Spleen (tissue), 11 donors: ENCODE results near the gene DOCK2. TPM values are rescaled to one million over a fixed set of nuclear protein-coding genes. Genes with fewer than 3 reads are reported as not detected.

Source experiments
- DNase-seq: peaks from one replicate; pipeline ENCODE4 v3.0.0-alpha.2; 2020
- H3K27ac ChIP-seq, 8 donors: fragments of 200-600 bp; sonication (generic) in 7 of 8; 1 replicate in 4 of 8; 2 replicates in 4 of 8; pipeline versions ENCODE4 v1.5.0 to v1.8.0; 2016 to 2021; ENCODE audit warnings: inconsistent platforms in 4 of 8, mild to moderate bottlenecking in 4 of 8, moderate library complexity in 1 of 8
- H3K27me3 ChIP-seq, 7 donors: fragments of 200-600 bp; sonication (generic) in 6 of 7; replicated peaks in 1 of 7; 1 replicate in 4 of 7; 2 replicates in 3 of 7; pipeline versions ENCODE4 v1.5.0 to v1.8.0; 2016 to 2021; ENCODE audit warnings: inconsistent platforms in 3 of 7, mild to moderate bottlenecking in 1 of 7
- H3K36me3 ChIP-seq, 6 donors: fragments of 200-600 bp; sonication (generic) in 5 of 6; 1 replicate in 4 of 6; 2 replicates in 2 of 6; pipeline versions ENCODE4 v1.5.0 to v1.8.0; 2016 to 2021; ENCODE audit warnings: inconsistent platforms in 2 of 6
- H3K4me1 ChIP-seq, 6 donors: fragments of 200-600 bp; sonication (generic) in 5 of 6; 1 replicate in 3 of 6; 2 replicates in 3 of 6; pipeline versions ENCODE4 v1.5.0 to v1.8.0; 2016 to 2021; ENCODE audit warnings: inconsistent platforms in 3 of 6
- H3K4me3 ChIP-seq, 8 donors: fragments of 200-600 bp; sonication (generic) in 7 of 8; 1 replicate in 4 of 8; 2 replicates in 4 of 8; pipeline versions ENCODE4 v1.5.0 to v1.8.0; 2016 to 2021; ENCODE audit warnings: inconsistent platforms in 4 of 8, mild to moderate bottlenecking in 4 of 8, moderate library complexity in 2 of 8
- H3K9me3 ChIP-seq, 8 donors: fragments of 200-600 bp; sonication (generic) in 7 of 8; 1 replicate in 4 of 8; 2 replicates in 4 of 8; pipeline versions ENCODE4 v1.5.0 to v1.8.0; 2016 to 2021; ENCODE audit warnings: inconsistent platforms in 4 of 8
- CTCF ChIP-seq, 11 experiments: fragments of 200-600 bp in 7 of 11; fragments of 450-650 bp in 4 of 11; sonication (generic) in 4 of 11; IDR thresholded peaks in 8 of 11; conservative IDR thresholded peaks in 3 of 11; 1 replicate in 7 of 11; 2 replicates in 4 of 11; pipeline versions ENCODE4 v1.4.0 to v1.8.0; 2016 to 2021; ENCODE audit warnings: antibody characterized with exemption in 11 of 11, inconsistent platforms in 4 of 11, mild to moderate bottlenecking in 1 of 11
- POLR2A ChIP-seq, 3 donors: fragments of 450-650 bp; IDR thresholded peaks; one replicate each; pipeline ENCODE4 v1.5.1; 2017; ENCODE audit warnings: antibody characterized with exemption in 3 of 3, mild to moderate bottlenecking in 1 of 3
- POLR2AphosphoS5 ChIP-seq, 3 donors: sonication (generic); formaldehyde crosslinking; IDR thresholded peaks; one replicate each; pipeline ENCODE4 v1.5.1; 2017; ENCODE audit warnings: antibody characterized with exemption in 3 of 3
- WGBS, 5 donors: extraction: QIAGEN DNeasy Blood & Tissue Kit in 3 of 5; methylation state at CpG; one replicate each; pipeline versions ENCODE4 v1.1.5 to v1.1.7; 2013 to 2018; 5-methylcytosine and 5-hydroxymethylcytosine counted together
- intact Hi-C: fragments of 100-400 bp; cut with DNase I; formaldehyde crosslinking; loops from one replicate; pipeline ENCODE4 v1.15.0; 2023; ENCODE audit warnings: low total_unique reads
- polyA plus RNA-seq, 3 donors: library from polyadenylated mRNA; stranded (reverse); fragments of 200-250 nt; gene quantifications; one replicate each; pipeline ENCODE4 v1.2.1, GENCODE V29; 2013
- total RNA-seq, 7 donors: library from RNA; depleted of rRNA in 3 of 7; stranded (reverse); fragments of >200 nt in 3 of 7; fragmentation: NEBNext Ultra II Directional in 4 of 7; extraction: Animal tissue kit (Norgen Biotek cat#: 25700) in 4 of 7; gene quantifications; one replicate each; pipeline versions ENCODE4 v1.1.0 to v1.2.1, GENCODE V29; 2016 to 2021
- donor health status: healthy with polysubstance abuse.
- donor health status: DM: no; HTN: no; CAD: no; lungs with moderate emphysema.
- donor health status: DM: no; HTN: no; CAD: no.
- donor health status: Bipolar disorder and iron deficiency.
- donor health status: healthy.
- donor health status: DM: no; HTN: no; CAD: no.
- donor health status: DM: yes; HTN: yes; CAD: no.

Gene DOCK2
- total and polyA plus RNA-seq, 10 donors, result 30.6 to 321 (median 198) TPM

GRCh38 chr5:169696621-169697510 lies 59.8 kb downstream of the DOCK2 start:
- TF ChIP-seq POLR2AphosphoS5 (IDR thresholded peaks at IDR 0.05) (no peak), POLR2A (IDR thresholded peaks at IDR 0.05) (no peak), CTCF (IDR thresholded peaks at IDR 0.05 in 8 of 11, conservative IDR thresholded peaks at IDR 0.05 in 3 of 11) (no peak)
- 96 to 100% (median 97%) methylated on average over 6 of the region's 6 CpGs for WGBS, 5 donors

GRCh38 chr5:169697511-169697890 lies 60.4 kb downstream of the DOCK2 start:
- WGBS, 5 donors, result 89 to 97% (median 94%) methylated on average over 2 of the region's 2 CpGs
- DNase-seq, result no peak
- peaks cover 0 to 100% (median 85%) of the 10 kb centered on the region in 6 donors for H3K36me3 ChIP-seq
- H3K9me3 ChIP-seq, result no peaks in the 10 kb centered on the region
- H3K4me3 ChIP-seq, result no peak overlapping the region
- H3K27ac ChIP-seq, result no peak overlapping the region
- intact Hi-C loops, result no loop called here
- H3K27me3 ChIP-seq, result no peaks in the 10 kb centered on the region
- no peak for TF ChIP-seq POLR2AphosphoS5 (IDR thresholded peaks at IDR 0.05)
- TF ChIP-seq POLR2A (IDR thresholded peaks at IDR 0.05), result no peak
- H3K4me1 ChIP-seq, result peaks cover 0 to 1% (median 0%) of the 10 kb centered on the region in 6 donors

More at GRCh38 chr5:169696621-169697510, 59.8 kb downstream of the DOCK2 start:
- no peaks in the 10 kb centered on the region for H3K27me3 ChIP-seq
- H3K36me3 ChIP-seq, result peaks cover 0 to 100% (median 83%) of the 10 kb centered on the region in 6 donors
- no peaks in the 10 kb centered on the region for H3K4me1 ChIP-seq
- intact Hi-C loops, result no loop called here
- H3K4me3 ChIP-seq, result no peak overlapping the region
- no peak for DNase-seq
- H3K27ac ChIP-seq, result no peak overlapping the region
- no peaks in the 10 kb centered on the region for H3K9me3 ChIP-seq

GRCh38 chr5:169697976-169698375 lies 60.9 kb downstream of the DOCK2 start:
- H3K9me3 ChIP-seq, result no peaks in the 10 kb centered on the region
- DNase-seq, result no peak
- H3K36me3 ChIP-seq, result peaks cover 0 to 100% (median 87%) of the 10 kb centered on the region in 6 donors
- intact Hi-C loops, result no loop called here
- no peak overlapping the region for H3K27ac ChIP-seq
- H3K4me1 ChIP-seq, result peaks cover 0 to 4% (median 0%) of the 10 kb centered on the region in 6 donors
- no peaks in the 10 kb centered on the region for H3K27me3 ChIP-seq
- no peak overlapping the region for H3K4me3 ChIP-seq
- 79 to 91% (median 89%) methylated on average over 3 of the region's 3 CpGs for WGBS, 5 donors
- TF ChIP-seq POLR2AphosphoS5 (IDR thresholded peaks at IDR 0.05) (no peak), CTCF (IDR thresholded peaks at IDR 0.05 in 8 of 11, conservative IDR thresholded peaks at IDR 0.05 in 3 of 11) (no peak), POLR2A (IDR thresholded peaks at IDR 0.05) (no peak)

- Histone ChIP-seq H3K4me1 (peaks cover 0 to 4% (median 0%) of the 10 kb centered on the region in 6 donors), H3K9me3 (no peaks in the 10 kb centered on the region), H3K4me3 (no peak overlapping the region), H3K36me3 (peaks cover 0 to 100% (median 81%) of the 10 kb centered on the region in 6 donors), H3K27ac (no peak overlapping the region), H3K27me3 (no peaks in the 10 kb centered on the region)
- TF ChIP-seq POLR2A (IDR thresholded peaks at IDR 0.05) (no peak), CTCF (IDR thresholded peaks at IDR 0.05 in 8 of 11, conservative IDR thresholded peaks at IDR 0.05 in 3 of 11) (no peak), POLR2AphosphoS5 (IDR thresholded peaks at IDR 0.05) (no peak)
- WGBS, 5 donors, result 89 to 97% (median 93%) methylated on average over 5 of the region's 5 CpGs
- intact Hi-C loops, result loop anchor here (5.0 kb wide), 1 partner anchor 282 kb away; the partner anchor contains the start of gene INSYN2B
- no peak for DNase-seq
Measured at GRCh38 chr5:169700611-169701010, 63.5 kb downstream of the DOCK2 start.
